Hindlimb muscle (tissue), 1 donor: Measurements from ENCODE around the gene SPC24. TPM values are rescaled to one million over a fixed set of nuclear protein-coding genes. Genes with fewer than 3 reads are reported as not detected.
A peak's percentile ranks its signal among the peaks of the same experiment; 100 is the strongest.

Experiments
- DNase-seq: peaks from one replicate; pipeline ENCODE4 v3.0.0-alpha.2; 2013
- polyA plus RNA-seq: library from polyadenylated mRNA; unstranded; fragments of 120-200 nt; gene quantifications from one replicate; pipeline ENCODE4 v1.2.1, GENCODE V29; 2013; ENCODE audit not compliant: insufficient read length

SPC24 gene, protein sequence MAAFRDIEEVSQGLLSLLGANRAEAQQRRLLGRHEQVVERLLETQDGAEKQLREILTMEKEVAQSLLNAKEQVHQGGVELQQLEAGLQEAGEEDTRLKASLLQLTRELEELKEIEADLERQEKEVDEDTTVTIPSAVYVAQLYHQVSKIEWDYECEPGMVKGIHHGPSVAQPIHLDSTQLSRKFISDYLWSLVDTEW
- 10.2 TPM for polyA plus RNA-seq

DNA sequence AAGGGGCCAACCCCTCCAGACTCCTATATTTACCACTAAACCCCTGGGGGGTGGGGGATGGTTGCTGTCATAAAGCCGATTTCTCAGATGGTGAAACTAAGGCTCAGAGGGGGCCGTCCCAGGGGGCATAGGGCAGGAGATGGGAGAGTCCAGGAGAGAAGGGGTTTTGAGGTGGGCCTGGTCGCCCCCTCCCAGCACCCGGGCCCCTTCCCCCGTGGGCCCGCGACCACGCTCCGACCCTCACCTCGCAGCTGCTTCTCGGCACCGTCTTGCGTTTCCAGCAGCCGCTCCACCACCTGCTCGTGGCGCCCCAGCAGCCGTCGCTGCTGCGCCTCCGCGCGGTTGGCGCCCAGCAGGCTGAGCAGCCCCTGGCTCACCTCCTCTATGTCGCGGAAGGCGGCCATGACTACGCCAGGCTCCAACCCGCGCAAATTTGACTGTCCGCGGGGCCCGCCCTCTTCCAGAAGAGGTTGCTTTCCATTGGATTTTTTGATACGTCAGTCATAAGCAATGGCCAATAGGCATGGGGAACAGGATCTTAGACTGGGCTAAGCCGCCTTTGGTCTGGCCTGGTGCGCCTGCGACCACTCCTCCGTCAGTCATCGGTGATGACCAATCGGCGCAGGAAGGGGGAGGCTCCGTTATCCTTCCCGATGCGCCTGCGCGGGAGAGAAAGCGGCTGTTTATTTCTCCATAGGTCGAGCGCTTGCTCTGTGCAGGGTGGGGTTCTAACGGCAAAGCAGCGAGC lies at the start of gene SPC24:
TSS of gene SPC24 (minus strand) at position 410 of the 748 bp plus-strand sequence. CDS start at position 404, 6 bp downstream.
- DNase-seq: peak; percentile 97

DNA sequence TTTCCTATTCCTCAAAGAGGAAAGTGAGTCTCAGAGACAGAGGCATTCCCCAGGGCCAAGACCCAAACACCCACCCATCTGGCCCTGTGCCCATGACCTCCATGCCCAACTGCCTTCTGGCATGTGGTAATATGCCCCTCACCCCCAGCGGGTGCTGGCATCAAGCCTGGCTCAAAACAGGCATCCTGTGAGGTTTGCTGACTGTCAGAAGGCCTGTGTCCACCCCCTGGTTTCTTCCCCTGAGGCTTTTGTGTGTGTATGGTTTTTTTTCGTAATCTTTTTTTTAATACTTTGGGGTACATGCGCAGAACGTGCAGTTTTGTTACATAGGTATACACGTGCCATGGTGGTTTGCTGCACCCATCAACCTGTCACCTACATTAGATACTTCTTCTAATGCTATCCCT lies 49.4 kb upstream of the SPC24 start:
- DNase-seq: no peak

DNA sequence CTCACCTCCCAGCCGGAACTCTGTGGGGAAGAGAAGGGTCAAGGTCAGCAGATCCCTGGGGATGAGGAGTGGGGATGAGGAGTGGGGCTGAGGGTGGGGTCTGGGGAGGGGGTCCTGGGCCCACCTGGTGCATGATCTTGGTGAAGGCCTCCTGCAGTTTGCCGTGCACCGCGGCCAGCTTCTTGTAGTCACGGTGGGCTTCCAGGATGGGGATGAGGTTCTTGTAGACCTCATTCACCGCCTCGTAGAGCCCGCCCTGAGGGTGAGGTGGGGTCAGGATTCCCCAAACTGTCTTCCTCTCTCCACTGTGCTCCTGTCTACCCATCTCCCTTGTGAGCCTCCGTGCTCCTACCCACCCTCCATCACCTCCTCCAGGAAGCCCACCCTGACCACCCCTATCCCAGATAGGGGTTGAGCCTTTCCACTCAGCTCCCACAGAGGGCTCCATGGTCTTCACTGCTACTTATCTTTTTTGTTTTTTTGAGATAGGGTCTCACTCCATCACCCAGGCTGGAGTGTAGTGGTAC lies 48.6 kb upstream of the SPC24 start:
- no peak for DNase-seq

DNA sequence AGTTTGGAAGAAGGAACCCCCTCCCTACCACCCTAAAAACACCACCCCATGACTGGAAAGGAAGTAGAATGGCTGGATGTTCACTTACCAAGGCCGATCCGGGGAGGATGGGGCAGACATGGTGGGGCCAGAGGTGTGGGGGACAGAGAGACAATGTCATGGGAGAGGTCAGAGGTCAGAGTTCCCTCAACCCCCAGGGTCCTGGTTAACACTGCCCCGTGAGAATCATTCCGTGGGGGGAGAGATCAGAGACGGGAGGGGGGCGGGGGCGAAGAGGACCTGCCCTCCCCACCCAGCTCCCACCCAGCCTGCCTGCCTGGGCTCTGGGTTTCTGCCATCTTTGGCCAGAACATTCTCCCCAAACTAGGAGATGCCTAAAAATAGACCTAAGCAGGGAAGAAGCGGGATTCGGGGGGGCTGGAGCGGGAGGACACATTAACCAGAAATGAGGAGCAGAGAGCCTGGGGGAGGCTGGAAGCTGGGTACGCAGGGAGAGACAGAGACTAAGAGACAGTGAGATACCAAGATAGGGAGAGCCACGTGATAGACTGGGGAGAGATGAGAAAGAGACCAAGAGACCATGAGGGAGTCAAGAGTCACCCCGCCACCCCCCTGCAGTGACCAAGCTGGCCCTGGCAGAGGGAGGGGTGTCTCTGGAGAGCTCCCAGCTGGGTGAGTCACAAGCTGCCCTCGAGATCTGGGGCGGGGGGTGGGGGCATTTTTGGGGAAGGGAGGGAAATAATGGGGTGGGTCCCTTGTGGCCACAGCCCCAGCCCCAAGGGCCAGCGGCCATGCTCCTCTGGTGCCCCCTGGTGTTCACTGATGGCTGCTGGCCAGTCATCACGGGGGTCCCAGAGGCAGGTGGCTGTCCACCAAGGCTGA lies 47.9 kb upstream of the SPC24 start:
- peak; percentile 58 for DNase-seq

DNA sequence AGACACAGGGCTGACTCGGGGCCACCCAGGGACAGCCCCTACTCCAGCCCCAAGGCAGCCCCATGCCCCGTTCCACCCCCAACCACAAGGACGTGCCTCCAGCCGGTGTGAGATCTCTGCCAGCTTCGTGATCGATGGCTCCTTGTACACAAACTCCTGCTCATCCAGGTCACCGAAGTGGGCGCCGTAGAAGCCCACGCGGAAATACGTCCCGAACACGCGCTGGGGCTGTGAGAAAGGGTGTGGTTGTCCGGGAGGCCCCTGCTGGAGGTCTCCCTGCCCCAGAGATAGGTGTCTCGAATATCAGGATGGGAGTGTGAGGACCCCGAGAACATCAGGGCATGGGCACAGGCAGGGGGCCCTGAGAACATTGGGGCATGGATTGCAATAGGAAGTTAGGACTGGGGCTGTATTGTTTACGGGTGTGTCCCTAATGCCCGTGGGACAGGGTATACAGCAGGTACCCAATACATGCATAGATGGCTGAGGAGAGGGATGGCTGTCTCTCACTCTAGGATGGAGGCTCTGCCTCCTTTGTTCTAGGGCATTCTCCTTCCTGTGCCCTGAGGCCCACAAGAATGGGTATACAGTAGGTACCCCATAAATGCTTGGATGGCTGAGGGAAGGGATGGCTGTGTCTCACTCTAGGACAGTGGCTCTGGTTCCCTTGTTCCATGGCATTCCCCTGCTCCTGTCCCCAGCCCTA lies 47.1 kb upstream of the SPC24 start:
- no peak for DNase-seq

DNA sequence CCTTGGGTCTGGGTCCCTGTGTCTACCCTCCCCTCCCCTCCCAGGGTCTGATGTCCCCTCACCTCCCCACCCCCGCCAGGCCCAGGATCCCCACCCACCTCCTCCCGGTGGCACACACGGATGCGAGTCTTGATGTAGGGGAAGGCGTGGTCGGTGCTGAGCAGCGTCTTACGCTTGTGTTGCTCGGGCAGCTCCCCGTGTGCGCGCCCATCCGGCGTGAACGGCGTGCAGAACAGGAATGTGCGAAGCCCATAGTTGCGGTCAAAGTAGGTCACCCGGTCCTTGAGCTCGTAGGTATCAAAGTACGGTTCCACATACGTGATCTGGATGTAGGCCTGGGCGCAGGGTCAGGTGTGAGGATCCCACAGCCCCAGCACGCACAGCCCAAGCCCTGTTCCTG lies 46.2 kb upstream of the SPC24 start:
- no peak for DNase-seq

DNA sequence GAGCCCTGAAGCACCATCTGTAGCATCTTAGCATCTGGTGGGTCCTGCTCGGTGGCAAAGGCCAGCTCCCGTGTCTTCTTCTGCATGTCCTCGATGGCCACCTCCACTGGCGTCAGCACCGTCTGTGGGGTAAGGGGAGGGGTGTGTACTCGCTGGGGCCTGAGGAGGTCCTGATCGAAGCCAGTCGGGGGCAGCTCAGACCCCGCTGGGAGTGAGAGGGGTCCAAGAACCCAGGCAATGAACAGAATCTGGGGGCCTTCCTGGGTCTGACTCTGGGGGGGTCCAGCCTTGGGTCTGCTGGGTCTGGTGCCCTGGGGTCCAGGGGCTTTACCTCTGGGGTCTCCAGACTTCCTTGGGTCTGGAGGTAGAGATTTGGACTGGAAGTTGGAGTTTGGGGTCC lies 45.3 kb upstream of the SPC24 start:
- DNase-seq: no peak

DNA sequence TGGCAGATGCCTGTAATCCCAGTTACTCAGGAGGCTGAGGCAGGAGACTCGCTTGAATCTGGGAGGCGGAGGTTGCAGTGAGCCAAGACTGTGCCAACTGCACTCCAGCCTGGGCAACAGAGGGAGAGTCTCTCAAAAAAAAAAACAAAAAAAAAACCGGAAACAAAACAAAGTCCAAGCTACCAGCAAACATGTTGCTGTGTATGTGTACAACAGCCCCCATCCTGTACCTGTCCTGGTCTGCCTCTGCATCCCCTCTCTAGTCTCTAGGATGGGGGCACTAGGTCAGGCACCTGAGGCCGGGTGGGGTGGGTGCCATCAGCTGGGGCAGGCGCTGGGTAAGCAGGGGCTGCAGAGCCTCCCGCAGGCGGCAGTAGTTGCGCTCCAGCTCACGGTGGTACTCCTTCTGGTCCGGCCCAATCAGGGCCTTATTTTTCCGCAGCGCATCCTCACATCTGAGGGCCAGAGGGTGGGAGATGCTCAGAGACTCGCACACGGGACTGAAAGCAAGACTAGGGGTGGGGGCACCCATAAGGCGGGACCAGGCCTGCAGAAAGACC lies 44.5 kb upstream of the SPC24 start:
- no peak for DNase-seq

DNA sequence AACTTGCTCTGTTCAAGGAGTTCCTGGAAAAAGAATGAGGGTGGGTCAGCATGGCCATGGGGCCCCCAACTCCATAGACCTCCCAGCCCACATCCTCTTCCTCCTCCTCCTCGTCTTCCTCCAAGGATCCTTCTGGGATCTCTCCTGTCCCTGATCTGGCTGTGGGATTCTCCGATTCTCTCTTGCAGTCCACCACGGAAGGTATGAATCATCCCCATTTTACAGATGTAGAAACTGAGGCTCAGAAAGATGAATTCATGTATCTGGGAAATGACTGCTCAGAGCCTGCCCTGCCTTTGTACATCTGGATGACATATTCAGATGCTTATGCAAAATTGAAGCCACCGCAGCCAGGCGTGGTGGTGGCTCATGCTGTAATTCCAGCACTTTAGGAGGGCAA lies 43.9 kb upstream of the SPC24 start:
- DNase-seq: no peak

DNA sequence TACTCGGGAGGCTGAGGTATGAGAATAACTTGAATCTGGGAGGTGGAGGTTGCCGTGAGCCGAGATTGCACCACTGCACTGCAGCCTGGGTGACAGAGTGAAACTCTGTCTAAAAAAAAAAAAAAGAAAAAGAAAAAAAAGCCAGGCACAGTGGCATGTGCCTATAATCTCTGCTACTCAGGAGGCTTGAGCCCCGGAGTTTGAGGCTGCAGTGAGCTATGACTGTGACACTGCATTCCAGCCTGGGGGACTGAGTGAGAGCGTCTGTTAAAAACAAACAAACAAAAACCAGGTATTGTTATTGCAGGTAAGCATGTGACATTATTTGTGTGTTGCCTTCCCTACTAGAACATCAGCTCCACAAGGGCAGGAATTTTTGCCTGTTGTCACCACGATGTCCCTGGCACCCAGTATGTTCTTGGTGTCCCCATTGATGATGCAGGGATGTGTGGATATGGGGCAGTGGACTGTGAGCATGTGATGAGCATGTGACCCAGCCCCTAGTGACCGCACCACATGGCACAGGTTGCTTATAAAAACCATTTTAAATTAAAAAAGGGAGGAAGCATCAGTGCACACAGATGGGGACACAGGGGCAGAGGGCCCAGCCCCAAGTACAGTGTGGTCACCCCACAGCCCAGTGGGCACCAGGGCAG lies 43.3 kb upstream of the SPC24 start:
- no peak for DNase-seq

DNA sequence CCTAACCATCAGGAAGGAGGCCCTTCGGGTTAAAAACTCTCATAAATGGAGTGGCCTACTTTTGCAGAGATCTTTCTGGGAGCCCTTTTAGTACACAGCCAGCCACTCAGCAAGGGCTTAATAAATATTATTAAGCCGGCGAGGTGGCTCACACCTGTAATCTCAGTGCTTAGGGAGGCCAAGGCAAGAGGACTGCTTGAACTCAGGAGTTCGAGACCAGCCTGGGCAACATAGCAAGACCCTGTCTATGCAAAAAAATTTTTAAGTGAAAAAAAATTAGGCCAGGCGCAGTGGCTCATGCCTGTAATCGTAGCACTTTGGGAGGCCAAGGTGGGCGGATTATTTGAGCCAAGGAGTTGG lies 42.6 kb upstream of the SPC24 start:
- no peak for DNase-seq

DNA sequence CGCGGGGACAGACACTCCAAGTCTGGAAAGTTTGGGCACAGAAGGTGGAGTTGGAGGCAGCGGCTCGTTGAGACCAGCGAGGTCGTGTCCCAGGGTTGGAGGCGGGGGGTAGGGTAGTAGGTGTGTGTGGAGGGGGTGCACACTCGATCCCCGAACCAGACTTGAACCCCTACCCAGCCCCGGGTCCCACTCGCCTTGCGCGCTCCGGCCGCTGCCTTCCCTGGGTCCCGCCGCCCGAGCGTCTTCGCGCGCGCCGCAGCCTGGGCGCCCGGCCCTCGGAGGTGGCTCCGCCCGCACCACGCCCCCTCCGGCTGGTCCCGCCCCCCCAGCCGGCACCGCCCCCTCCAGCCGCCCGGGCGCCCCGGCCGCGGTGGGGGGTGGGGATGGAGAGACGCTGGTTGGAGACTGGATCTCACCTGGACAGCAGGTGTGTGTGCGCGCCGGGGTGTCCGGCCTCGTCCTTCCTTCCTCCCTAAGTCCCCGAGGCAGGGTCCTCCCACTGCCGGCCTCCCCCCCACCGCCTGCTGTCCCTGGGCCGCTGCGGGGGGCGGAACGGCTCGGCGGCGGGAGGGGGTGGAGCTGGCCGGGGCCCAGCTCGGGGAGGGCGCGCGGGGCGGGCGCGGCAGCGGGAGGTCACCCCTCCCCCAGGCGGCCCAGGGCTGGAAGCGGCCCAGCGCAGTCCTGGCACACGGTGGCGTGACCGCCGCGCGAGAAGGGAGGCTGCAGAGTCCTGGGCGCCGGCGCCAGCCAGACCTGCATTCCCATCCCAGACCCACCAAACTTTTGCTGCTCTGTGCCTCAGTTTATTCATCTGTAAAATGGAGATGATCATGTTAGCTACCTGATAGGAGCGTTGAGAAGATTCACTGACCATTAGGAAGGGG lies 42.0 kb upstream of the SPC24 start, which contains the start of gene KANK2:
TSS of gene KANK2 (minus strand) at position 255 of the 884 bp plus-strand sequence. CDS start 3,034 bp downstream, outside the sequence.
- peak; percentile 88 for DNase-seq

DNA sequence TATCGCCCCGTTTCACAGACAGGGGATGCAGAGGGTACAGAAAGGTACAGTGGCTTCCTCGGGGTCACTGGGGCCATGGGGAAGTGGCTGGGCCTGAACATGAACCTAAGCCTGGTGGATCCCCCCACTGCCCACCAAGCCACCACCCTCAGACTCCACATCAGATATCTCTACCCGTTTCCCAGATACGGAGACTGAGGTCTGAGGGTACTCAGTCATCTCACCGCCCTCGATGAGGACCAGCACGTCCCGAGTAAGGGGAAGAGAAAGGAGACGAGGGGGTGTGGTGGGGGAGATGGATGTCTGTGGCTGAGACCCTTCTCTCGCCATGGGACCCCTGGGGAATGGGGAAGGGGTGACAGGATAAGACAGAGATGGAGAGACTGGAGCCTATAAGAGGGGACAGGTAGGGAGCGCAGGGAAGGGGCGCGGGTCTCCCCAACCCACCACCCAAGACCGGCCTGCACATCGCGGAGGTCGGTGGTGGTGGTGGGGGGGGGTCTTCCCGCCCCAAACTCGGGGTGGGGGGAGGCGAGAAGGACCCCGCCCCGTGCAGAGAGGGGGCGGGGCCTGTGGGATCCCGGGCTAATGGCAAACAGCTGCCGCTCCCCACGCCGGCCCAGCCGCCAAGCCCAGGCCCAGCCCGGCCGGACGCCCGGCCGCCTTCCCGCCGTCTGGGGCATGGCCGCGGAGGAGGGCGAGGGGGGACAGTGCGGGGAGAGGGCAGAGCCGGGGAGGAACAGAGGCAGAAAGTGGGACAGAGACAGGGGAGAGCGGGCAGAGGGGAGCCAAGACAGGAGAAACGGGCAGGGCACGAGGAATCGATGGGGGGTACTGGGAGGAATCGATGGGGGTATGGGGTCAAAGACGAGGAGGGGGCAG lies 41.1 kb upstream of the SPC24 start:
- peak; percentile 67 for DNase-seq

DNA sequence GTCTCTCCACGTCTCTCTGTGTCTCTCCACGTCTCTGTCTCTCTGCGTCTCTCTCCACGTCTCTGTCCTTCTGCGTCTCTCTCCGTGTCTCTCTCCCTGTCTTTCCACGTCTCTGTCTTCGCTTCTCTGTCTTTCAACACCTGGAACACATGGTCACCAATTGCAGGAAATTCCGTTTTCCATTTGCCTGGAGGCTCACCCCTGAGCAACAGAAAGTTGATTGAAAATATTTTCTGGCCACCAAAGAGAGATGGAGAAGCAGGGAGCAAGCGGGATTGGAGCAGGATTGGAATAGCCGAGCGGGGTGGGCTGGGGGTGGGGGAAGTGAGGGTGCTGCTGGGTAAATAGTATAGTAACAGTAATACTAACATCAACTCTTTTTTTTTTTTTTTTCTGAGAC lies 40.1 kb upstream of the SPC24 start:
- DNase-seq: no peak

DNA sequence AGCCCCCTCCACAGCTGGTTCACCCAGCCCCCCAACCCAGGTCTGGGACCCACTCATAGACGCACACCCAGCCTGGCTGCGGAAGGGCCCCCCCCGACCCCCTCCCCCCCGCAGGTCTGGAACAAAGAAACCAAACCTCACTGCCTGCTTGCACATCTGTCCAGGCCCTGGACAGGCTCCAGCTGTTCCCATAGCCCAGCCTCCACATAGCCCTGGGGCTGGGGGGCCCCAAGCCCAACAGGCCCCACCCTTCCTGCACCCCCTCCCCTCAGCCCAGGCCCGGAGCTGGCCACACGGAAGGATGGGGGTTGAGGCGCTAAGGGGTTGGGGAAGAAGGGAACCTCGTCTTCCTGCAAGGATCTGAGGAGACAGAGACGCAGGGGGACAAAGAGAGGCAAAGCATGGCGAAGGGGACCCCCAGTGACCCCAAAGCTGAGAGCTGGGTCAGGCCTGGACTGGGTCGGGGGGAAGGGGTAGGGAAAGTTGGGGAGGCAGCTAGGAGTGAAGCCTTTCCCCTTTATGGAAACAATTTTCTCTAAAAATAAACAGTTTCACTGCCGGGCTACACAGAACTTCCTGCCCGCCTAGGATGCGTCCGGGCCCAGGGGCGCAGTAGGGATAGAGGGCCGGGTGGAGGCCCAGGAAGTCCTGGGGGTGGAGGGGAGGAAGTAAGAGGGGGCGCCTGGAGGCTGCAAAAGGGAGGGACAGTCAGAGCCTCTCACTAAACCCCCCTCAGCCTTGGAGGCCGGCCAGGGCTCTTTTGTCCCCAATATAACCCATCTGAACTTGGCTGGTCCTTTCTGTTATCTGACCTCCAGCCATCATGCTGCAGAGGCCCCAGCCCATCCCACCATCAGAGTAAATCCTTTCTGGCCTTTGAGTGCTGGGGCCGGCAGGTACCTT lies 39.3 kb upstream of the SPC24 start:
- DNase-seq: peak; percentile 58

DNA sequence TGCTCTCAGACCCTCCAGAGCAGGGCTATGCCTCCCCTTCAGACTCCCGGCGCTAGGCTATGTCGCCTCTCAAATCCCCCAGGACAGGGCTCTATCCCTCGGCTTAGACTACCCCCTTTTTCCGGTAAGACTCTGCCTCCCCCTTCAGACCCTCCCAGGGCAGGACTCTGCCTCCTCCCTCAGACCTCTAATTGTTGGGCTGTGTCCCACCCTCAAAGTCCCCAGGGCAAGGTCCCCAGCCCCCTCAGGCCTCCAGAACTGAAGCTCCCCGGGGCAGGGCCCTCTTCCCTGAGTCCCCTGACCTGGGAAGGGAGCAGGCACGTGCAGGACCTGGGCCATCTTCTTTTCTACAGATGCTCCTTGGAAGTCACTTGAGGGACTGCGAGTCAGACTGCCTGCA lies 38.6 kb upstream of the SPC24 start:
- no peak for DNase-seq

DNA sequence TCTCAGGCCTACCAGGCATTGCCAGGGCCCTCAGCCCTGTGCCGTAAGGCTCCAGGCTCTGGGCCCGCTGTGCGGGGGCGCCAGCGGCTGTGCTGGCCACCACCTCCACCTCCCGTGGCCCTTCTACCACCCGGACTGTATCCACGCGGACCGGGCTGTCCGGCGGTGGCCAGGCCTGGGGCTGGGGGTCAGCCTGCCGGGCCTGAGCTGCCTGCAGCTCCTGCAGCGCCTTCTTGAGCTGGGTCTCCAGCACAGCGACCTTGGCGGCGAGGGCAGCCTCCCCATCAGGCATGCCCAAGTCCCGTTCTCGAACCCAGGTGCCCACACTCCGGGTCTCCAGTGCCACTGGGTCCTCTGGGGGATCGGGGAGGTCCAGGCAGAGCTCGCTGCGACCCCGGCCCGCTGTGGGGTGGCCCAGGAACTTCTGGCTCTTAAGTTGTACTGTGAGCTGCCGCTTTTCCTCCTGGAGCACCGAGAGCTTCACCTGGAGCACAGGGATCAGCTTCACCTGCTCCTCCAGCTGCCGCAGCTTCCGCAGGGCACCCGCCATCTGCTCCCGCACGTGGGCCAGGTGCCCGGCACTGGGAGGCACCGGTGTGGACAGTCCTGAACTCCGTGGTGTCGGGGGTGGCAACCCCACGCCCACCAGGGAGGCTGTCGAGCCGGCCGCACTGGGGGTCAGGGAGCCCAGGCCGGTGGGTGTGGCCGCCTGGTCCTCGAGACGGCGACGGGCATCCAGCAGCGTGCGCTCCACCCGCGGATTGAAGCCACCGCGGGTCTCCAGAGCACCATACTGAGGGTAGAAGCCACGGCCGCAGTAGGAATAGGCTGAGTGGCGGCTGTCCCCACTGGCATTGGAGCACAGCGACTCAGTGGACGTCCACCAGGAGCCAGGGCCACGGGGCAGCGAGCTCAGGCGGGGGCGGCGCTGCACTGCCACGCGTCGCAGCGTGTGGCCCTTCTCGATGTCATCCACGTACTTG lies 37.7 kb upstream of the SPC24 start:
- no peak for DNase-seq
